Middle frontal gyrus (tissue), 1 donor: Measurements from ENCODE around the gene OPRPN.

Source experiments
- DNase-seq: peaks from one replicate; pipeline ENCODE4 v3.0.0-alpha.2; 2015; ENCODE audit warnings: low spot score; ENCODE audit errors: extremely low spot score

The OPRPN gene

GRCh38 chr4:70397580-70397979 is at the start of gene OPRPN:
TSS of gene OPRPN (plus strand) at chr4:70397940. CDS start at chr4:70399286, 1,346 bp downstream.
- no peak for DNase-seq

- DNase-seq: no peak
Measured at GRCh38 chr4:70356185-70356584, 41.6 kb upstream of the OPRPN start.

GRCh38 chr4:70359115-70359661 is 38.6 kb upstream of the OPRPN start:
- DNase-seq: no peak

GRCh38 chr4:70360460-70360859 is 37.3 kb upstream of the OPRPN start, which contains the start of gene SMR3A:
TSS of gene SMR3A (plus strand) at chr4:70360760. CDS start at chr4:70362116, 1,356 bp downstream.
- no peak for DNase-seq

GRCh38 chr4:70364002-70364401 is 33.7 kb upstream of the OPRPN start:
- DNase-seq: no peak

GRCh38 chr4:70365479-70365878 is 32.3 kb upstream of the OPRPN start:
- no peak for DNase-seq

- no peak for DNase-seq
Measured at GRCh38 chr4:70367813-70368212, 29.9 kb upstream of the OPRPN start.

GRCh38 chr4:70371987-70372386 is 25.8 kb upstream of the OPRPN start:
- no peak for DNase-seq

GRCh38 chr4:70372760-70373159 is 25.0 kb upstream of the OPRPN start:
- no peak for DNase-seq

- DNase-seq: no peak
Measured at GRCh38 chr4:70380578-70380977, 17.2 kb upstream of the OPRPN start.

- DNase-seq: no peak
Measured at GRCh38 chr4:70382691-70383181, 15.0 kb upstream of the OPRPN start, which contains the start of gene SMR3B. TSS of gene SMR3B (plus strand) at chr4:70383131. CDS start at chr4:70384511, 1,380 bp downstream.

GRCh38 chr4:70392057-70392776 is 5.5 kb upstream of the OPRPN start:
- no peak for DNase-seq

GRCh38 chr4:70399319-70399718 is 1.6 kb downstream of the OPRPN start:
- no peak for DNase-seq

- no peak for DNase-seq
Measured at GRCh38 chr4:70402762-70403161, 5.0 kb downstream of the OPRPN start.

GRCh38 chr4:70405765-70406164 is 8.0 kb downstream of the OPRPN start:
- no peak for DNase-seq

GRCh38 chr4:70425306-70425705 is 27.6 kb downstream of the OPRPN start:
- DNase-seq: no peak

GRCh38 chr4:70426789-70427188 is 29.0 kb downstream of the OPRPN start:
- DNase-seq: no peak

GRCh38 chr4:70437197-70437596 is 39.5 kb downstream of the OPRPN start:
- DNase-seq: no peak

- no peak for DNase-seq
Measured at GRCh38 chr4:70442474-70442873, 44.7 kb downstream of the OPRPN start.

- DNase-seq: no peak
Measured at GRCh38 chr4:70443329-70443728, 45.6 kb downstream of the OPRPN start.

GRCh38 chr4:70449220-70449619 is 51.5 kb downstream of the OPRPN start:
- DNase-seq: no peak

GRCh38 chr4:70452946-70453345 is 55.2 kb downstream of the OPRPN start:
- no peak for DNase-seq
